Activated naive CD8-positive, alpha-beta T cell treated with anti-CD3 and anti-CD28 coated beads, Interleukin-2, amount 50 U/mL, for 24 hours (primary cell): Measurements from ENCODE around the gene JRKL.
"Not testable (repeated sequence)": the region's sequence is repeated elsewhere in the genome, so short reads cannot be mapped to it uniquely, and the experiment has no call there.

Experiments
- ATAC-seq: fragments of 150-1000 bp; cut with Tn5 transposase; one replicate; pipeline ENCODE4 v1.10.0; 2021
- DNase-seq: peaks from one replicate; pipeline ENCODE4 v3.0.0; 2021
- H3K27ac Mint-ChIP-seq: one replicate; pipeline ENCODE4 v1.8.0; 2021; ENCODE audit warnings: mild to moderate bottlenecking, mixed read lengths
- H3K27me3 Mint-ChIP-seq: one replicate; pipeline ENCODE4 v1.8.0; 2021; ENCODE audit warnings: mixed read lengths
- H3K36me3 Mint-ChIP-seq: one replicate; pipeline ENCODE4 v1.8.0; 2021; ENCODE audit warnings: low read depth, mixed read lengths
- H3K4me1 Mint-ChIP-seq: one replicate; pipeline ENCODE4 v1.8.0; 2021; ENCODE audit warnings: mixed read lengths
- H3K4me3 Mint-ChIP-seq: one replicate; pipeline ENCODE4 v1.8.0; 2021; ENCODE audit warnings: mild to moderate bottlenecking, moderate library complexity, mixed read lengths
- H3K9me3 Mint-ChIP-seq: one replicate; pipeline ENCODE4 v1.8.0; 2021; ENCODE audit warnings: mixed read lengths

Gene JRKL

GRCh38 chr11:96376796-96377195, 13.0 kb upstream of the JRKL start:
- Mint-ChIP-seq H3K9me3 (no peaks in the 10 kb centered on the region), H3K27me3 (no peaks in the 10 kb centered on the region), H3K4me1 (no peaks in the 10 kb centered on the region), H3K27ac (no peak overlapping the region), H3K36me3 (peaks cover 28% of the 10 kb centered on the region), H3K4me3 (no peak overlapping the region)
- ATAC-seq (no peak), DNase-seq (no peak)

- Mint-ChIP-seq H3K27me3 (no peaks in the 10 kb centered on the region), H3K4me3 (no peak overlapping the region), H3K27ac (no peak overlapping the region), H3K9me3 (no peaks in the 10 kb centered on the region), H3K36me3 (peaks cover 27% of the 10 kb centered on the region), H3K4me1 (peaks cover 35% of the 10 kb centered on the region)
- DNase-seq (no peak), ATAC-seq (no peak)
Observed at GRCh38 chr11:96384156-96384555, 5.7 kb upstream of the JRKL start.

- Mint-ChIP-seq H3K4me1 (peaks cover 36% of the 10 kb centered on the region), H3K36me3 (peaks cover 22% of the 10 kb centered on the region), H3K9me3 (no peaks in the 10 kb centered on the region), H3K27me3 (no peaks in the 10 kb centered on the region), H3K4me3 (no peak overlapping the region), H3K27ac (no peak overlapping the region)
- ATAC-seq (no peak), DNase-seq (no peak)
Observed at GRCh38 chr11:96385187-96385586, 4.6 kb upstream of the JRKL start.

GRCh38 chr11:96388891-96389719, 708 bp upstream of the JRKL start:
- Mint-ChIP-seq H3K36me3 (peaks cover 28% of the 10 kb centered on the region), H3K4me1 (peaks cover 57% of the 10 kb centered on the region), H3K9me3 (peaks cover 4% of the 10 kb centered on the region), H3K27me3 (no peaks in the 10 kb centered on the region), H3K4me3 (peak overlapping the region; percentile 98), H3K27ac (peak overlapping the region; percentile 91)
- DNase-seq (no peak), ATAC-seq (peak; percentile 58)

- Mint-ChIP-seq H3K4me1 (peaks cover 61% of the 10 kb centered on the region), H3K9me3 (peaks cover 4% of the 10 kb centered on the region), H3K27me3 (no peaks in the 10 kb centered on the region), H3K27ac (peak overlapping the region; percentile 91), H3K4me3 (peak overlapping the region; percentile 98), H3K36me3 (peaks cover 20% of the 10 kb centered on the region)
- DNase-seq (no peak), ATAC-seq (no peak)
Observed at GRCh38 chr11:96390488-96390792, 627 bp downstream of the JRKL start.

GRCh38 chr11:96391698-96392307, 2.0 kb downstream of the JRKL start:
- DNase-seq = no peak
- Mint-ChIP-seq H3K9me3 (peaks cover 4% of the 10 kb centered on the region), H3K27ac (peak overlapping the region; percentile 40), H3K27me3 (no peaks in the 10 kb centered on the region), H3K36me3 (peaks cover 18% of the 10 kb centered on the region), H3K4me3 (peak overlapping the region; percentile 98), H3K4me1 (peaks cover 59% of the 10 kb centered on the region)
- peak; percentile 6 for ATAC-seq

- Mint-ChIP-seq H3K36me3 (peaks cover 18% of the 10 kb centered on the region), H3K9me3 (peaks cover 4% of the 10 kb centered on the region), H3K4me1 (peaks cover 41% of the 10 kb centered on the region), H3K27ac (no peak overlapping the region), H3K27me3 (no peaks in the 10 kb centered on the region), H3K4me3 (no peak overlapping the region)
- ATAC-seq (no peak), DNase-seq (no peak)
Observed at GRCh38 chr11:96393753-96394348, 4.0 kb downstream of the JRKL start.

- Mint-ChIP-seq H3K9me3 (peaks cover 4% of the 10 kb centered on the region), H3K27me3 (no peaks in the 10 kb centered on the region), H3K4me1 (peaks cover 41% of the 10 kb centered on the region), H3K36me3 (peaks cover 18% of the 10 kb centered on the region), H3K4me3 (no peak overlapping the region), H3K27ac (no peak overlapping the region)
- DNase-seq (no peak), ATAC-seq (no peak)
Observed at GRCh38 chr11:96394773-96395172, 5.0 kb downstream of the JRKL start.

- ATAC-seq (no peak), DNase-seq (no peak)
- peaks cover 3% of the 10 kb centered on the region for H3K36me3 Mint-ChIP-seq
- peaks cover 25% of the 10 kb centered on the region for H3K4me1 Mint-ChIP-seq
- no peaks in the 10 kb centered on the region for H3K27me3 Mint-ChIP-seq
- no peak overlapping the region for H3K27ac Mint-ChIP-seq
- H3K4me3 Mint-ChIP-seq = no peak overlapping the region
- no peaks in the 10 kb centered on the region for H3K9me3 Mint-ChIP-seq
Observed at GRCh38 chr11:96396637-96397036, 6.8 kb downstream of the JRKL start.

GRCh38 chr11:96397863-96398262, 8.1 kb downstream of the JRKL start:
- Mint-ChIP-seq H3K4me1 (peaks cover 14% of the 10 kb centered on the region), H3K4me3 (no peak overlapping the region), H3K27me3 (no peaks in the 10 kb centered on the region), H3K27ac (no peak overlapping the region), H3K36me3 (no peaks in the 10 kb centered on the region), H3K9me3 (no peaks in the 10 kb centered on the region)
- no peak for ATAC-seq
- DNase-seq = no peak

- H3K9me3 Mint-ChIP-seq = no peaks in the 10 kb centered on the region
- H3K27me3 Mint-ChIP-seq = peaks cover 3% of the 10 kb centered on the region
- DNase-seq (no peak), ATAC-seq (no peak)
- no peaks in the 10 kb centered on the region for H3K4me1 Mint-ChIP-seq
- H3K27ac Mint-ChIP-seq = no peak overlapping the region
- H3K4me3 Mint-ChIP-seq = no peak overlapping the region
- no peaks in the 10 kb centered on the region for H3K36me3 Mint-ChIP-seq
Observed at GRCh38 chr11:96400697-96401096, 10.9 kb downstream of the JRKL start.

- H3K27ac Mint-ChIP-seq, H3K36me3 Mint-ChIP-seq, ATAC-seq, DNase-seq, H3K27me3 Mint-ChIP-seq, H3K4me1 Mint-ChIP-seq, H3K9me3 Mint-ChIP-seq: not testable (repeated sequence)
- peak overlapping the region; percentile 57 for H3K4me3 Mint-ChIP-seq
Observed at GRCh38 chr11:96411412-96411811, 21.6 kb downstream of the JRKL start.

- ATAC-seq (no peak), DNase-seq (no peak)
- H3K27ac Mint-ChIP-seq = no peak overlapping the region
- no peaks in the 10 kb centered on the region for H3K4me1 Mint-ChIP-seq
- peaks cover 15% of the 10 kb centered on the region for H3K27me3 Mint-ChIP-seq
- no peak overlapping the region for H3K4me3 Mint-ChIP-seq
- no peaks in the 10 kb centered on the region for H3K9me3 Mint-ChIP-seq
- no peaks in the 10 kb centered on the region for H3K36me3 Mint-ChIP-seq
Observed at GRCh38 chr11:96412761-96413381, 23.1 kb downstream of the JRKL start.

GRCh38 chr11:96413408-96413807, 23.6 kb downstream of the JRKL start:
- DNase-seq = no peak
- H3K27me3 Mint-ChIP-seq = peaks cover 15% of the 10 kb centered on the region

GRCh38 chr11:96424693-96425092, 34.9 kb downstream of the JRKL start:
- DNase-seq (no peak), ATAC-seq (peak; percentile 75)
- H3K27me3 Mint-ChIP-seq = peaks cover 34% of the 10 kb centered on the region
- peaks cover 13% of the 10 kb centered on the region for H3K4me1 Mint-ChIP-seq
- H3K36me3 Mint-ChIP-seq = no peaks in the 10 kb centered on the region
- H3K9me3 Mint-ChIP-seq = no peaks in the 10 kb centered on the region
- H3K27ac Mint-ChIP-seq = peak overlapping the region; percentile 1
- no peak overlapping the region for H3K4me3 Mint-ChIP-seq

More at GRCh38 chr11:96413408-96413807, 23.6 kb downstream of the JRKL start:
- H3K36me3 Mint-ChIP-seq = no peaks in the 10 kb centered on the region
- ATAC-seq = no peak
- no peak overlapping the region for H3K4me3 Mint-ChIP-seq
- no peak overlapping the region for H3K27ac Mint-ChIP-seq
- no peaks in the 10 kb centered on the region for H3K9me3 Mint-ChIP-seq
- no peaks in the 10 kb centered on the region for H3K4me1 Mint-ChIP-seq
